ENCODE measurements around the gene RTL9.
"Not testable (repeated sequence)": the region's sequence is repeated elsewhere in the genome, so short reads cannot be mapped to it uniquely, and the experiment has no call there.

Gene RTL9

DNA sequence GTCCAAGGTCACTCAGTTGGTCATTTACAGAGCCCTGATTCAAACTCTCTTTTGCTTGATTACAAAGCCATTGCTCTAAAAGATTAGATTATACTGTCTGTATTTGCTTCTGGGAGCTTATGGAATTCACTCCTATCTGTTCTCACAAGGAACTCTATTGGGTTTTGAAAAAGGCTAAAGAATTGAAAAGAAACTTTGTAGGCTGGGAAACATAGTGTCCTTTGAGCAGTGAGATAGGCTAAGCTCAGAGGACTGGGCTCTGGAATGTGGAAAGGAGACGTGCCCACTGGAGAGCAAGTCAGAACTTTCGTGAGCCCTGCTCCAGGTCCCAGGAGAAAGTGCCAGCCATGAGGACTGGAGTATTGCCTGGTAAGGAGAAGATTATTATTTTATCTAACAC is at the start of gene RTL9:
Gene RTL9 (plus strand): TSS at position 301 of the 400 bp plus-strand sequence. CDS start 91,770 bp downstream, outside the sequence.
- DNase-seq: no peak

DNA sequence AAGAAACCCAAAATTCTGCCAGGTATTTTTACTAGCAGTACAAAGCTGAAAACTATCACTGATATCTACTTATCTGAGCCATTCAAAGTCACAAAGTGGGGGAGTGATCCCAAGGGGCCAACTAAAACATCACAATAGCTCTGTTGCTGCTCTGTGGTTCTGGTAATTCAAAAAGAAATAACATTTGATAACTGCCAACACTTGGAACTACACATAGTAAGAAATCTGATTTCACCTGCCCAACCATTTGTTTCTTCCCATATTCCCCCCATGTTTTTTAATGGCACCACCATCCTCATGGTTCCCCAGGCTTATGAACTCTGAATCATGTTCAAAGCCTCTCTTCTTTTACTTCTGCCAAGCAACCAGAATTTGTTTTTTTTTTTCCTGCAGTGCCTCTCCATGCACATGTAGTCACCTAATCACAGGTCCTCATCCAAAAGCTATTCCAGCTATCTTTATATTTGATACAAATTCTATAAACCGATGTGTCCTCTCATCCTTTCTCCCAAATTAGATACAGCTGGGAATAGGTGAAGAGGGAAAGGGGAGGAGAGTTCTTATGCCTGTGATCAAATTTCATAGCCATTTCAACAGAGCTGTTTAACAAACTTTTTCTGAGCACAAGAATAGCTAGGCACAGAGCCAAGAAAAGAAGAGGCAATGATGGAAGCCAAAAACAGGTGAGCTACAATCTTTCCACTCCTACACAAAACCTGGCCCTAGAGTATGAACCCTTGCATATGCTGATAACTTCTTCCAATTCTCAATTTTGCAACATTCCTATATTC is 48.5 kb upstream of the RTL9 start:
- DNase-seq: no peak

DNA sequence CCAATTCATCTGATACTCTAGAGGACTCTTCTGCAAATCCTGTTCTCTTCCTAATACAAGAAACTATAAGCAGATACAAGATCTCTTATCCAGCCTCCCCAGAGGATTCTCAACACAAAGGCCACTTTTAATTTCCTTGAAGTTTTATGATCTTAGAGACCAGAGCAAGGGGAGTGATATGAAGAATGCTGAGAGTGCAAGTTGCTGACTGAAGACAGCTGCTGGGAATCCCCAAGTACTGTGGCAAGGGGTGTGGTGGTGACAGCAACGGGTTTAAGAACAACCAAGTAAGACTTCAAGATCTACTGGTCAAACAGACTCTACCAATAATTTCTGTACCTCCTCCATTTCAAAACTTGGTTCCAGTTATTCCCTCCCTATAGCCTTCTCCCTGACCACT is 47.8 kb upstream of the RTL9 start:
- peak; percentile 24 to 45 for DNase-seq

DNA sequence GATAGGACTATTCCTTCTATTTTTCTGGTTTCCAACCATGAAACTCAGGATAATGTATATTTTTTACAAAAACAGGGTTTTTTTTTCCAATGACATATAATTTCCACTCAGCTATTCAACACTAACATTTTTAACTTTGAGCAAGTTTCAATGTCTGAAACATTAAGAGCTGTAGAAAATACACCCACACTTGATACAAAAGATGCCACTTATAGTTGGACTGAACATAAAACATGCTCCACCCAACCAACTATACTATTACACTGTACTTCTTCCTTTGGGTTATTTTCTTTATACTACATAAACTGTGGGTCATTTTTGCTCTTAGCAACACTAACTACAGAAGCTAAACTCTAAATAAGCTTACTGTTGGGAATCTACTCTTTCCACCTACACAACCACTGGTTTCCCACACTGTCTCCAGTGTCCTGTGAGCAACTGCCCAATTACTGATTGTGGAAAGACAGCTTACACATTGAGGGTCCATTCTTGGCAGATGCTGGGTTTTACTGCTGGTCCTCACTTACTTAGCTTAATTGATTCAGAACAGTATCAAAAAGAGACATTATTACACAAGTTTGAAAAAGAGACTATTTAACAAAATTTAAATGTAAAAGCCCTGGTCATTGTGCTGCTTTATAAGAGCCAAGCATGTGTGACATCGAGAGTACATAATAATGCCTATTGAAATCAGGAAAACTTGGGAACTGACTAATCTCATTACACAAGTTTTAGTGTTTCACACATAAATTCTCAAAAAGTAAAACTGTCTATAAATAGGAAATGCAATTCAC is 47.0 kb upstream of the RTL9 start:
- DNase-seq: no peak

DNA sequence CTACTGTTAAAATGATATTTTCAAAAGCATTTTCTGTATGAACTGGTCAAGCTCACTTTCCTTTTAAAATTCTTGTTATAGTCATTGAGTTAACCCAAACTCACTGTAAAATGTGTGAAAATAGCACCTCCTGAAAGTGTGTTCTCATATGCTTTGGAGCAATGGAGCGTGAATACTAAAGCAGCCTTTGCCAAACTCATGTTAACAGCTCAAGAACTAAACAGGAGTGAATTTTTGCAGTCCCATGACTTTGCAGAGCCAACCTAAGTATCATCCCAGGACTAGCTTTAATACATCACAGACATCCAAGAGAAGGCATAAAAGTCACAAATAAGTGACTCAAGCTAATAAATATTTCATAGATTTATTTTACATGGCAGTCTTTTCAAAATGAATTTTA is 43.1 kb upstream of the RTL9 start:
- DNase-seq: no peak

DNA sequence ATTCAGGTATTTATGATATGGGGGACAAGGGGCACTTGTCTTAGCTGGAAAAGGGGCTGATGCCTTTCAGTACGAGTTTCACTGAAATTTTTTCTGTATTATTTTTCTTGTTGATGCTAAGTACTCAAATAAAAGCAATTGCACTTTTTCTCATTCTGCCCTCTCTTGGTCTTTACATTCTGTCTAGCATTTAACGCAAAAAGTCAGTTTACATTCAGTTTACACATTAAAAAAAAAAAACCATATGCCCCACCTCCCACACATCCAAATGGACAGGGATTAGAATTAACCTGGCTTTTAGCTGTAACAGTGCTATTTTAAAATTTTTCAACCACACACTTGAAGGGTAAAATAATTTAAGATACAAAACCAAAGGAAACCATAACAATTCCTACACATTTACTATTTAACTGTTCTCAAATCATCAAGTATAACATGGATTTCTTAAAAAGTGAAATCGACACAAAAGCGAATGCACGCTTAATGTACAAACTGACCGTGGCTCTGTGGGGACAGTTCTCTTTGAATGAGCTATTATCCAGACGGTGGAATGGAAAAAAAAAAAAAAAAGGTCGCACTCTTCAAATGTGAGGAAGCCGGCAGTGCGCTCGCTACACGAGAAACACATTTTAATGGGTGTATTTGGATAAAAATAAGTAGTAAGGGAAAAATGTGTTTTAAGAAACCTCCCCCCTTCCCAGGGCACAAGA is 42.1 kb upstream of the RTL9 start:
- DNase-seq: no peak

DNA sequence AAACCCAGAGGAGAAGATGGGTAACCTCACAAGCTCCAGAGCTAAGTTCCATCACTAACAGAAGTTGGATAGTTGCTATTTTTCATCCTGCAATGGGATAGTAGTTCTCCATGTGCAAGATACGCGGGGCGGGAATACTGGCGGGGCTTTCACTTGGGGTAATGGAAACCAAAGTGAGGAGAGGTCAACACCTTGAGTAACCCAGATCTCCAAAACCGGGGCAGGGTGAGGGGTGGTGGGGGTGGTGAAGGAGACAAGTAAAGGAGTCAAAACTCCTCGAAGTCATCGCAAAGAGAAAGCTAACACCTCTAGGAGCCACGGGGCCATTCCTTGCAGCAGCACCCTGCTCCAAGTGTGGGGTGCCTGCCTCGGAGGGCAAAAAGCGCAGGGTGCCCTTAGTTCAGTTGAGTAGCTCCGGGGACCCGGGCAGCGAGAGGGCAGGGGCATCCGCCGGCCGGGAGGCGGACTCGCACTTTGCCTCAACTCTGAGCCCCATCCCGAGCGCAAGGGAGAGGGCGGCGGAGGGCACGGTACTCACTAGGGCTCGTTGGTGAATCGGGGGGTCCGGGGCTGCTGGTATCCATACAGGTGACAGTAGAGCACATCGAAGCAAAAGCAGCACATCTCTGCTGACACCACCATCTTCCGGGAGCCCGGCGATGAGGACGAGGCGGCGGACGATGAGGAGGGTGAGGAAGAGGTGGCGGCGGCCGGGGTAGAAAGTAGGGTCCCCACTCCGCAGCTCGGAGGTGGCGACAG is 41.4 kb upstream of the RTL9 start:
- DNase-seq: peak; percentile 12 to 22

DNA sequence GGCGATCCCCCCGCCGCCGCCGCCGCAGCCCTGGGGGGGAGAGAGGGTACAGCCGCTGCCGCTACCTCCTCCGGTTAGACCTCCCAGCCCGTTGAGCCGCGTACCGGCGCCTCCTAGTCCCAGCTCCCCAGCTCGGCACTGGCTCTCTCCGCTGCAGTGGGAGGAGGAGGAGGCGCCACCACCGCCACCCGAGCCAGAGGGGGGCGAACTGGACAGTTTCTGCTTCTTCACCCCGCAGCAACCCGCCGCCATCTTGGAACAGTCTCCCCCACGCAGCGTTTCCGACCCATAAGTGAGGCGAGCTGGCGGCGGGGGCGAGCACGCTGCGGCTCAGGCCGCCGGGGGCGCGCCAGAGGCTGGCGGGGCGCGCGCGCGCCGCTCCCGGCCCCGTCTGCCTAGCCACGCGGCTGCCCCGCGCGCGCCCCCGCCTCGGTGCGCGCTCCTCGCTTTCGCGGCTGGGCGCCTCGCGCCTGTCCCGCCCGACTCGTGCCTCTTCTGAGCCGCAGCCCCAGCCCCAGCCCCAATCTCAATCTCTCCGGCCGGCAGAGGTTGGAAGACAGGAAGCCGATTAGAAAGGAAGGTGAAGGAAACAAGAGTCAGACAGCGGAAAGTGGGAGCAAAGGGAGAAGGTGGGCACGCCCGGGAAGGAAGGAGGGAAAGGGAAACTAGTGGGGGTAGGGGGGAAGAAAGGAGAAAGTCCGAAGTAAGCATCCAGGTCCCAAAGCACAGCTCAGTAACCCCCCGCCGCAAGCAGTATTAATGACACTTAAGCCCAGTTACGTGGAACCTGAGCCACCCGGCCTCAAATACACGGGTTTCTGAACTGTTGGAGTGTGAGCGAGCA is 40.6 kb upstream of the RTL9 start, which contains the start of gene AMMECR1:
Gene AMMECR1 (minus strand): TSS at position 266 of the 844 bp plus-strand sequence. CDS start 14 bp downstream, at position 252.
- DNase-seq: peak; percentile 85 to 88

DNA sequence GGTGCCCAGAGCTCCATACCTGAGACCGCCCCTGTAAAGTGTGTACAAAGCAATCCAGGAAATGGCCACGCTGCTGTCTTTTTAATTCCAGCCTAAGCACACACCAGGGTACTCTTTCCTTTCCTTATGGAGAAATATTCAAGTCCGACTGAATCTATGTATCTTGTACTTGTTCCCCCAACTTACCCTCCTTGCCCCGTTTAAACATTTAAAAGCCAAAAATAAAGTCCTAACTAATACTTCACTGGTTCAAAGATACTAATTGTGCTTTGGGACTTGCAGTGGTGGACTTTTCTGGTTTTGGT is 40.0 kb upstream of the RTL9 start:
- DNase-seq: no peak

DNA sequence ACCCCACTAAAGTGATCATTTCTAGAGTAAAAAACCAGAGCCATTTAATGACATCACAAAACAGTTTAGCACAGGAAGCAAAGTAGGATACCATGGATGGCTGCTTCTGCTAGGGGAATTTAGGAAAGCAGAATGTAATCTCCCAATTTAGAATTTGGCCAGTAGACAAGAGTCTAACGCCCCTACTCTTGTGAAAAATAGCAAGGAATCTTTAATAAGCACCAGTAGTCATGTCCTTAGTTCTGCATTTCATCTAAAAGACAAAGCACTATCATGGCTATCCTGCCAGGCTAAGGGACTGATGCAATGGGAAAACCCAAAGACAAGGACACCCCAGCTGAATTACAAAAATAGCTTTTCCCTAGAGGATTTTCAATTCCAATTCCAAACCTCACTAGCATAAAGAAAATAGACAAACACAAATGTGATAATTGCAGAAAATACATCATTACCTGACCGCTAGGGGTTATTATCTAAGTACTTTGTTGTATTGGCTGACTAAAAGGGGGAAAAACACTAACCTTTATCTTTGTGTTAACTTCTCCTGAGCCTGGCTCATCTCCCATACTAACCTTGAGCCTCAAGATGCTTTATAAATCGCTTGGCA is 38.2 kb upstream of the RTL9 start:
- DNase-seq: no peak

DNA sequence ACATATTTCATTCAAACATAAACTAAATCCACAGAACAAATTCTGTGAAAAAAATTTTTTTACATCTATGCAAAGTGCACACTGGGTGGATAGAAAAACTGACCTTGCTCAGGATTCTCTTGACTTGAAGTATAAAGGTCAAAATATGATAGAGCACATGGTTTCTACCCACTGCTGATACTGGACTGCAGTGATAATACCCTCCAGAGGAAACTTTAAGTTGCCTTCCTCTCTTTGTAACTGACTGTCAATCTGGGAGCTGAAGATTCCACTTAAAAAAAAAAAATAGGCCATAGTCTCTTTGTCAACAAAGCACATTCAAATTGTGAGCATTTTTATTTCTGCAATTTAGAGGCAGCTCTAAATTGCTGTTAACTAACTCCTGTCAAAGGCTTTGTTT is 37.6 kb upstream of the RTL9 start:
- no peak for DNase-seq

DNA sequence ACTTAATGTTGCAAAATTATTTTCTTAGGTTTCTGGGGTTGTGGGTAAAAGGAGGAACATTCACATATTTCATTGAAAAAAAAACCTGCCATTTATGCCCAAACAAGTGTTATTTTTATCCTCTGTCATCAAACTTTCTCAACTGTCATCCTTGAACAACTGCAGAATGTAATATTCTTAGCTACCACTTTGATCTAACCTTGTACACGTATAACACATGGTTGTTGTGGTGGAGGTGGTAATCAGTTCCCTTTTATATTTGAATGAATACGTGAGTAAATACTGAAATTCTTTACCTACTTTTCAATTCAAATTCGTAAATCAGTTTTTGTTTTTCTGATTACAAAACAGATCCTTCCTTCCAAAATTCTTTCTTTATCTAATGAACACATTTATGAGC is 37.0 kb upstream of the RTL9 start:
- DNase-seq: no peak

DNA sequence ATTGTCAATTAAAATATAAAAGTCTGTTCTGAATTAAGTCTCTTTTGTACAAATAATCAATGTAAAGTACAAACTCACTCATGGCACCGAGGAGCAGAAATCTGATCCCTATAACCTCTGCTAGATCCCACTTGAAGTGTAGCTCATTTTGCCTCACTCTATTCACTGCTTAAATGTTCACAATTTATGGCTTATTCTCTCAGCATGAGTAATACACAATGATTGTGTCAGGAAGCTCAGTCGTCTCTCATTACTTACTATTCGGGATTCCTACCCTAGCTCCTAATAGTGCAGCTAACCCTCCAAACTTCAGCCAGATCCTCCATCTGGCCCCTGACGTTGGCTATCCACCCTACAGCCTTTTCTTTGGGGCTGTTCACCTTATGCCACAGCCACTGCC is 36.0 kb upstream of the RTL9 start:
- no peak for DNase-seq

DNA sequence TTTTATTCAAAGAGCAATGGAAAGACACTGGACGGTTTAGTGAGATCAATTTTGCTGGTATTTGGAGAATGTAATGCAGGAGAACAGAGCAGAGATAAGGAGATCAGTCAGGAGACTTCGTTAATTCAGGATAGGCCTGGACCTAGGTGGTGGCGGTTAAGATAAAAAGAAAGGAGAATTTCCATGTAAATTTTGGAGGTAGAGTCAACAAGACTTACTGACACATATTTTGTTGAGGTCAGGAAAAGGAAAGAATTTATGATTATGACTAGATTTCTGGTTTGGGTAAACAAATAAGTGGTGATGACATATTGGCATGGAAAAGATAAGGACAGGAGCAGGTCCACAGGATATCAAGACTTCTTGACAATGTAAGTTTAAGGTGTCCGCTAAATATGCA is 31.9 kb upstream of the RTL9 start:
- no peak for DNase-seq

DNA sequence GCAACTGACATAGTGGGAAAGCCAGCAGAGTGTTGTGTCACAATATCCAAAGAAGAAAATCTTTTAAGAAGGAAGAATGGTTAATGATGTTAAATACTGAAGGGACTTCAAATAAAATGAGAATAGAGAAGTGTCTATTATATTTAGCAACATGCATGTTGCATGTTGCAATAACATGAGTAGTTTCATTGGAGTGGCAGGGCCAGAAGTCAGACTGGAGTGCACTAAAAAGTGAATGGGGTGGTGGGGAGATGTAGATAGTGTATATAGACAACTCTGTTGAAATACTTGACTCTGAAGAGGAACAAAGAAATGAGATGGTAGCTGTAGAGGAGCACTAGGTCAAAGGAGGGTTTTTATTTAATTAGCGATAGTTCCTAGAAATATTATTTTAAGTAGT is 31.3 kb upstream of the RTL9 start:
- DNase-seq: peak in 1 of 2 donors; percentile 5

DNA sequence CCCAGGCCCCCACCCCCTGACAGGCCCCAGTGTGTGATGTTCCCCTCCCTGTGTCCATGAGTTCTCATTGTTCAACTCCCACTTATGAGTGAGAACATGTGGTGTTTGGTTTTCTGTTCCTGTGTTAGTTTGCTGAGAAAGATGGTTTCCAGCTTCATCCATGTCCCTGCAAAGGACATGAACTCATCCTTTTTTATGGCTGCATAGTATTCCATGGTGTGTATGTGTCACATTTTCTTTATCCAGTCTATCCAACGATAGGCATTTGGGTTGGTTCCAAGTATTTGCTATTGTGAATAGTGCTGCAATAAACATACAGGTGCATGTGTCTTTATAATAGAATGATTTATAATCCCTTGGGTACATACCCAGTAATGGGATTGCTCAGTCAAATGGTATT is 30.0 kb upstream of the RTL9 start:
- not testable (repeated sequence) for DNase-seq

DNA sequence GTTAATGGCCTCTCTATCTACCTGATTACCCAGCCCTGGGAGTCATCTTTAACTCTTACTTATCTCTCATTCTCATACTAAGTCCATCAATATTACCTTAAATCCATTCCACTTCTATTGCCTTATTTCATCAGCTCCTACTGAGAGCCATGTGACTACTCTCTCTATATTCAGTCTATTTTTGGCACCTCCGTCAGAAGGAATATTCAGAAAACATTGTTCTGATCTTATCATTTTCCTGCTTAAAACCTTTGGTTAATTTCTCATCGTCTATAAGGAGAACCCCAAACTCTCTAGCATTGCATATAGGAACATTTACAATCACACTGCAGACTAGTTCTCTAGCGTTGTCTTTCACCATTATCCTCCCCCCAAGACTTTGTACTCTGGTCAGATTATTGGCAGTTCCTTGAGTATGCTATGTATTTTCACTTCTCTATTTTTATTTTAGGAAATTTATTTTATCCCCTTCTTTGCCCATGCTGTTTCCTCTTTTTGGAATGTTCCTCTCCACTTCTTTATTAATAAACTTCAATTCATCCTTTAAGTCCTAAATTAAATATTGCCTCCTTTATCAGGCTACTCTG is 27.1 kb upstream of the RTL9 start:
- DNase-seq: no peak

DNA sequence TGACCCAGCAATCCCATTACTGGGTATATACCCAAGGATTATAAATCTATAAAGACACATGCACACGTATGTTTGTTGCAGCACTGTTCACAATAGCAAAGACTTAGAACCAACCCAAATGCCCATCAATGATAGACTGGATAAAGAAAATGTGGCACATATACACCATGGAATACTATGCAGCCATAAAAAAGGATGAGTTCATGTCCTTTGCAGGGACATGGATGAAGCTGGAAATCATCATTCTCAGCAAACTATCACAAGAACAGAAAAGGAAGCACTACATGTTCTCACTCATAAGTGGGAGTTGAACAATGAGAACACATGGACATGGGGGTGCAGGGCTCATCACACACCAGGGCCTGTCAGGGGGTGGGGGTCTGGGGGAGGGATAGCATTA is 25.2 kb upstream of the RTL9 start:
- not testable (repeated sequence) for DNase-seq

DNA sequence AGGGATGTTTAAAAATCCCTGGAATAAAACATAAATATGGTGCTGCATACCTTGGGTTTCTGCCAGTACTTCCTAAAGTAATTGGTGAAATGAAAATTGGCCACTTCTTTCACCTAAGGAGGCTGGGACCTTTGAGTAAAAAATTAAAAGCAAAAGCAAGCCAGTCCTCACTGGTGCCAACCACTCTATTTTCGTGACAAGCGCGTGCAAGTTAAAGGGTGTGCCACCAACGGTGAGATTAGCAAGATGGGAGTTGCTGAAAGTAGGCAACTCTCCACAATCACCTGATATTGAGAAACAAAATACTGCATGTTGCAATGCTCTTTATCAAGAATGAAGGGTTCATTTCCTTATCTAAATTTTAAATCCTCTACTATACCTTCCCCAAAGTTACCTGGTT is 19.7 kb upstream of the RTL9 start:
- DNase-seq: no peak

DNA sequence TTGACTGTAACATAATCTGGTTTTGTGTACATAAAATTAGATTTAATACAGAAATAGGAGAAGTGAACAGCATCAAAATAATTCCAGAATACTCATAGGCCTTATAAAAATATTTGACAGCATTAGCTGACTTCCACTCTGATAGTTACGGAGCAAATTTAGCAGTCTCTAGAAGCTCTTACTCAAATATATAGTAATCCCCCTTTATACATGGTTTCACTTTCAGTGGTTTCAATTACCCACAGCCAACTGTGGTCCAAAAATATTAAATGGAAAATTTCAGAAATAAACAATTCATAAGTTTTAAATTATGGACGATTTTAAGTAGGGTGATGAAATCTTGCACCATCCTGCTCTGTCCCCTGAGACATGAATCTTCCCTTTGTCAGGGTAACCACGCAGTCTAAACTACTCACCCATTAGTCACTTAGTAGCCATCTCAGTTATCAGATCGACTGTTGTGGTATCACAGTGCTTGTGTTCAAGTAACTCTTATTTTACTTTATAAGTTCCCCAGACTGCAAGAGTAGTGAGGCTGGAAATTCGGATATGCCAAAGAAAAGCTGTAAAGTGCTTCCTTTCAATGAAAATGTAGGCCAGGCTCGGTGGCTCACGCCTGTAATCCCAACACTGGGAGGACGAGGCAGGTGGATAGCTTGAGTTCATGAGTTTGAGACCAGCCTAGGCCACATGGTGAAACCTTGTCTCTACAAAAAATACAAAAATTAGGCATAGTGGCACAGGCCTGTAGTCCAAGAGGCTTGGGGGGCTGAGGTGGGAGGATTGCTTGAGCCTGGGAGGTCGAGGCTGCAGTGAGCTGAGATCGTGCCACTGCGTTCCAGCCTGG is 17.2 kb upstream of the RTL9 start:
- DNase-seq: no peak

Measured in CD4-positive, alpha-beta T cell treated with Interleukin-1 beta for 1 hour (primary cell).